Measurements from ENCODE around the gene PSD4. TPM values are rescaled to one million over a fixed set of nuclear protein-coding genes. Genes with fewer than 3 reads are reported as not detected.
A peak's percentile ranks its signal among the peaks of the same experiment; 100 is the strongest.

The PSD4 gene
- polyA plus RNA-seq, 2 donors = 18.1 to 32.6 TPM

DNA sequence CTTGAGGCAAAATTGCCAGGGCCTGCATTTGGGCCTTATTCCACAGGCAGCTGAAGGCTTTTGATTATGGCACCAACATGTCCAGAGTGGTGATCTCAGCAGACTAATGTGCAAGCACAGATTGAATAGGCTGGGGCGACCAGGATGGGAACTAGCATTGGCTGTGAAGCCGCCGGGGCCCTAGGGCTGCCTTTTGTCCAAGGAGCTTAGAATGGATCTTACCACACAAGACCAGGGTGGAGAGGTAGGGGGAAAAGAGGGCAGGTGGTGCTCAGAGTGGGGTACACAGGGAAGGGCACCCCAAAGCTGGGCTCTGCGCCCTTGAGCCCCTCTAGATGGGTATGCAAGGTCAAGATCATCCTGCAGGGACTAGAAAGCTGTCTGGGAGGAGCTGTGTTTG lies 23.1 kb downstream of the PSD4 start:
- no peak overlapping the region for H3K4me3 ChIP-seq (ENCODE audit: low read depth in 1 of 2, low read length in 2 of 2)
- no peak overlapping the region for H3K27ac ChIP-seq (ENCODE audit: low read depth in 2 of 2, low read length in 1 of 2)
- H3K4me1 ChIP-seq (ENCODE audit: control insufficient read depth in 2 of 2, insufficient read depth in 2 of 2, low read length in 1 of 2) = peaks cover 4 to 10% of the 10 kb centered on the region in 2 donors
- H3K27me3 ChIP-seq (ENCODE audit: control insufficient read depth in 1 of 2, insufficient read depth in 2 of 2, low read length in 2 of 2) = no peaks in the 10 kb centered on the region
- 94 to 95% methylated on average over 4 of the region's 4 CpGs for WGBS, 2 donors
- H3K36me3 ChIP-seq (ENCODE audit: control insufficient read depth in 2 of 2, insufficient read depth in 2 of 2, low read length in 1 of 2) = peaks cover 3 to 42% of the 10 kb centered on the region in 2 donors
- no peaks in the 10 kb centered on the region for H3K9me3 ChIP-seq (ENCODE audit: control insufficient read depth in 2 of 2, insufficient read depth in 1 of 2, low read depth in 1 of 2, low read length in 1 of 2)

DNA sequence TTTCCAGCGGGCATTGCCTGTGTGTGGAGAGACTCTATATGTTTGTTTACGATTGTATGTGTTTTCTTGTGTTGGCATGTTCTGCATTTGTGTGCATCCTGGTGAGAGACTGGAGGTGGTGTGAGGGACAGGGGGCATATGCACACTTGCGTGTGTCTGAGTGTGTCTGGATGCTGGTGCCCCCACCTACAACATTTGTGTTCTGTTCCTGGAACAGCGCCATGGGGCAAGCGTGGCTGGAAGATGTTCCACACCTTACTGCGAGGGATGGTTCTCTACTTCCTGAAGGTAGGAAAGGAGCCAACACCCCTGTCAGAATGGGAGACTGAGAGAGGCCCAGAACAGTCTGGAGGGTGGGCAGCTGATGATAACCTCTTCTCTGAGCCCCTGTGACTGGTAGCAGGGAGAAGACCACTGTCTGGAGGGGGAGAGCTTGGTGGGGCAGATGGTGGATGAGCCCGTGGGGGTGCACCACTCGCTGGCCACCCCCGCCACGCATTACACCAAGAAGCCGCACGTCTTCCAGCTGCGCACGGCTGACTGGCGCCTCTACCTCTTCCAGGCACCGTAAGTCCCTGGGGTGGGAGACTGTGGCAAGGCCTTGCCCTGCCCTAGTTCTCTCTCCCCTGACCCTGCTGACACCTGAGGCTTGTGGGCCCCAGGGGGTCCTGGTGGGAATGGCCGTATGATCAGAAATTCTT lies 23.7 kb downstream of the PSD4 start:
- no peak overlapping the region for H3K4me3 ChIP-seq (ENCODE audit: low read depth in 1 of 2, low read length in 2 of 2)
- no peak overlapping the region for H3K27ac ChIP-seq (ENCODE audit: low read depth in 2 of 2, low read length in 1 of 2)
- no peaks in the 10 kb centered on the region for H3K27me3 ChIP-seq (ENCODE audit: control insufficient read depth in 1 of 2, insufficient read depth in 2 of 2, low read length in 2 of 2)
- WGBS, 2 donors = 87 to 91% methylated on average over 17 of the region's 17 CpGs
- H3K4me1 ChIP-seq (ENCODE audit: control insufficient read depth in 2 of 2, insufficient read depth in 2 of 2, low read length in 1 of 2) = peaks cover 4 to 14% of the 10 kb centered on the region in 2 donors
- no peaks in the 10 kb centered on the region for H3K9me3 ChIP-seq (ENCODE audit: control insufficient read depth in 2 of 2, insufficient read depth in 1 of 2, low read depth in 1 of 2, low read length in 1 of 2)
- peaks cover 3 to 42% of the 10 kb centered on the region in 2 donors for H3K36me3 ChIP-seq (ENCODE audit: control insufficient read depth in 2 of 2, insufficient read depth in 2 of 2, low read length in 1 of 2)

DNA sequence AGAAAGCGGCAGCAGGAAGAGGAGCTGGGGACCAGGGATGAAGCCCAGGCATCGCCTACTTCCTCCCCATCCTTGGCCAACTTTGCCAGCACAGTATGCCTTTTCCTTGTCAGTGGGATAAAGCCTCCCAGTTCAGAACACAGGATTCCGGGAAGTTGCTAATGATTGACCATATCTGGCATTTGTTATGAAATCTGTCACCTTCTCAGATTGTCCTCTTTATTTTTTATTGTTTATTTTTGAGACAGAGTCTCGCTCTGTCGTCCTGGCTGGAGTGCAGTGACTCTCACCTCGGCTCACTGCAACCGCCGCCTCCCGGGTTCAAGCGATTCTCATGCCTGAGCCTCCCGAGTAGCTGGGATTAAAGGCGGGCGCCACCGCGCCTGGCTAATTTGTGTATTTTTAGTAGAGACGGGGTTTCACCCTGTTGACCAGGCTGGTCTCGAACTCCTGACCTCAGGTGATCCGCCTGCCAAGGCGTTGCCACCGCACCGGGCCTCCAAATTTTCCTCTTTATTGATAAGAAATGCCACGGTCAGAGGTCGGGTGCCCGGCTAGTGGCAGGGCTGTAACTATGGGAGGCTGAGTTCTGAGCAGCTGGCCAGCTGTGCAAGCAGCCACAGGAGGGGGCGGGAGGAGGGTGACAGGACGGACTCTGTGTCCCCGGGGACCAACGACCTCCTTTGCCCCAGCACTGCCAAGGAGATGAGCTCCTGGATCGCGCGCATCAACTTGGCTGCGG lies 24.4 kb downstream of the PSD4 start:
- Histone ChIP-seq H3K4me3 (ENCODE audit: low read depth in 1 of 2, low read length in 2 of 2) (peak overlapping the region; percentile 58 to 75), H3K27ac (ENCODE audit: low read depth in 2 of 2, low read length in 1 of 2) (peak overlapping the region; percentile 88 to 94), H3K4me1 (ENCODE audit: control insufficient read depth in 2 of 2, insufficient read depth in 2 of 2, low read length in 1 of 2) (peaks cover 0 to 18% of the 10 kb centered on the region in 2 donors), H3K36me3 (ENCODE audit: control insufficient read depth in 2 of 2, insufficient read depth in 2 of 2, low read length in 1 of 2) (peaks cover 3 to 38% of the 10 kb centered on the region in 2 donors), H3K27me3 (ENCODE audit: control insufficient read depth in 1 of 2, insufficient read depth in 2 of 2, low read length in 2 of 2) (no peaks in the 10 kb centered on the region), H3K9me3 (ENCODE audit: control insufficient read depth in 2 of 2, insufficient read depth in 1 of 2, low read depth in 1 of 2, low read length in 1 of 2) (no peaks in the 10 kb centered on the region)
- 50 to 57% methylated on average over 32 of the region's 32 CpGs for WGBS, 2 donors

DNA sequence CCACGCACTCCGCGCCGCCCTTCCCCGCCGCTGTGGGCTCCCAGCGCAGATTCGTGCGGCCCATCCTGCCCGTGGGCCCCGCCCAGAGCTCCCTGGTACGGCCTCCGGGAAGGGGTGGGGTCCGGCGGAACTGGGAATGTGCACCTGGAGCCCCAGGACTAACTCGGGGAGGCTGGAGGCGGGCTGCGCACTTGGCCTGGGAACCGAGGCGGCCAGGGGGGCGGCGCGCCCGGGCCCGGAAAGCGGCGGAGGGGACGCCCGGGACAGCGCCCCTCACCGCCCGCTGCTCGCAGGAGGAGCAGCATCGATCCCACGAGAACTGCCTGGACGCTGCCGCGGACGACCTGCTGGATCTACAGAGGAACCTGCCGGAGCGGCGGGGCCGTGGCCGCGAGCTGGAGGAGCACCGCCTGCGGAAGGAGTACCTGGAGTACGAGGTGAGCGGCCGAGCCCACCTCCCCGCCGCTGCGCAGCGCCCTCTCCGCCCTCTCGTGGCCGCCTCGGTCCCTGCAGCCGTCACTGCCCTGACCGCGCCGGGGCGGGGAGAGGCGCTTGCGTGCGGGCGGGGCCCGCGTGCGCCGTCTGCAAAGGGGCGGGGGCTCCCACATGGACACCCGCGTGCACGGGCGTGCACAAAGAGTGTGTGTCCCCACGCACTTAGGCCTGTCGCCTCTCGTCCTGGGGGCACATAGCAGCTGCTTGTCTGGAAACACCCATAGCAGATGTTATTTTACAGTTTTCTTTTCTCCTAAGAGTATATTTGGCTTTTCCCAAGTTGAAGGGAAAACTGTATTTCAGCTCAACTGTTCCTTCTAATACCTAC lies 25.2 kb downstream of the PSD4 start:
- peak overlapping the region; percentile 88 to 94 for H3K27ac ChIP-seq (ENCODE audit: low read depth in 2 of 2, low read length in 1 of 2)
- WGBS, 2 donors = 8 to 9% methylated on average over 64 to 79 of the region's 79 CpGs
- H3K36me3 ChIP-seq (ENCODE audit: control insufficient read depth in 2 of 2, insufficient read depth in 2 of 2, low read length in 1 of 2) = peaks cover 0 to 36% of the 10 kb centered on the region in 2 donors
- H3K4me3 ChIP-seq (ENCODE audit: low read depth in 1 of 2, low read length in 2 of 2) = peak overlapping the region; percentile 58 to 75
- no peaks in the 10 kb centered on the region for H3K27me3 ChIP-seq (ENCODE audit: control insufficient read depth in 1 of 2, insufficient read depth in 2 of 2, low read length in 2 of 2)
- peaks cover 0 to 18% of the 10 kb centered on the region in 2 donors for H3K4me1 ChIP-seq (ENCODE audit: control insufficient read depth in 2 of 2, insufficient read depth in 2 of 2, low read length in 1 of 2)
- H3K9me3 ChIP-seq (ENCODE audit: control insufficient read depth in 2 of 2, insufficient read depth in 1 of 2, low read depth in 1 of 2, low read length in 1 of 2) = no peaks in the 10 kb centered on the region

DNA sequence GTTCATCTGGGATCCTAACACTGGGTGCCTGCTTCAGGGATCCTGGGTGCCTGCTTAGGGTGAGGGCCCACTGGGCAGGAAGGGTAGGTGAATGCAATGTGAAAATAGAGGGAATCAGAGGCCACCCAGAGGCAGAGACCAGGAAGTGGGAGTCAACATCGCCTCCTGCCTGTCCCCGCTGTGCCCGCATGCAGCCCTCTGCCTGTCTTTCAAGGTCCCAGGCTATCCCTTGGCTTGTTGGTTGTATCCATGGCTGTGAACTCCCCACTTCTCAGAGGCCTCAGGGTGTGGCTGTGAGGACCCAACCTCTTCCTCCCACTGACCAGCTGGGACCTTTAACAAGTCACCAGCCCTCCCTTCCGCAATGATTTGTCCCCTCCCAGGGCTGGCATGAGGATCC lies 26.5 kb downstream of the PSD4 start:
- H3K36me3 ChIP-seq (ENCODE audit: control insufficient read depth in 2 of 2, insufficient read depth in 2 of 2, low read length in 1 of 2) = peaks cover 0 to 36% of the 10 kb centered on the region in 2 donors
- WGBS, 2 donors = 79 to 93% methylated on average over 4 of the region's 4 CpGs

DNA sequence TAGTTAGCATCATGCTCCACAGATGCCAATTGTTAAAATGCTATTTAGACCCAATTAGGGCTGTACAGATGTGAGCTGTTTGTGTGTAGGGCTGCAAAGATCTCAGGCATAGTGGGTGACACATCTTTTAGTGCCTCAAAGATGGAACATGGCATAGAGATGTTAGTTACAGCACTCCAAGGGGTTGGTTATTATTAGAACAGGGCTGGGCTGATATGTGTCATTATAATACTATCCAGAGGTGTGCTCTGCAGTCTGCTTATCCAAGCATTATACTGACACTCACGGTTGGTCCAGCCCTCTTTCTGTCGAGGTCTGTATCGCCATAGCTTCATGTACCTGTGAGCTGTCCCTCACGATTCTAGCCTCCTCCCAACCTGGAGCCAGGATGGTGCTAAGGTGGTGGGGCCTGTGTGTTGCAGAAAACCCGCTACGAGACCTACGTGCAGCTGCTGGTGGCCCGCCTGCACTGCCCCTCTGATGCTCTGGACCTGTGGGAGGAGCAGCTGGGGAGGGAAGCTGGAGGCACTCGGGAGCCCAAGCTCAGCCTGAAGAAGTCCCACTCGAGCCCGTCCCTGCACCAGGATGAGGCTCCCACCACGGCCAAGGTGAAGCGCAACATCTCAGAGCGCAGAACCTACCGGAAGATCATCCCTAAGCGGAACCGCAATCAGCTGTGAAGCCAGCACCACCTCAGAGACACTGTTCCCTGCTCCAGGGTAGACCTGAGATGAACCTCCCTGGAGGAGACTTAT lies 27.1 kb downstream of the PSD4 start:
- WGBS, 2 donors = 81 to 88% methylated on average over 17 of the region's 17 CpGs
- Histone ChIP-seq H3K4me1 (ENCODE audit: control insufficient read depth in 2 of 2, insufficient read depth in 2 of 2, low read length in 1 of 2) (peaks cover 0 to 18% of the 10 kb centered on the region in 2 donors), H3K27ac (ENCODE audit: low read depth in 2 of 2, low read length in 1 of 2) (peak overlapping the region; percentile 60 to 80)

More for the DNA sequence above, 26.5 kb downstream of the PSD4 start:
- Histone ChIP-seq H3K4me1 (ENCODE audit: control insufficient read depth in 2 of 2, insufficient read depth in 2 of 2, low read length in 1 of 2) (peaks cover 0 to 18% of the 10 kb centered on the region in 2 donors), H3K27ac (ENCODE audit: low read depth in 2 of 2, low read length in 1 of 2) (peak overlapping the region; percentile 60 to 80), H3K27me3 (ENCODE audit: control insufficient read depth in 1 of 2, insufficient read depth in 2 of 2, low read length in 2 of 2) (no peaks in the 10 kb centered on the region), H3K4me3 (ENCODE audit: low read depth in 1 of 2, low read length in 2 of 2) (no peak overlapping the region), H3K9me3 (ENCODE audit: control insufficient read depth in 2 of 2, insufficient read depth in 1 of 2, low read depth in 1 of 2, low read length in 1 of 2) (no peaks in the 10 kb centered on the region)

DNA sequence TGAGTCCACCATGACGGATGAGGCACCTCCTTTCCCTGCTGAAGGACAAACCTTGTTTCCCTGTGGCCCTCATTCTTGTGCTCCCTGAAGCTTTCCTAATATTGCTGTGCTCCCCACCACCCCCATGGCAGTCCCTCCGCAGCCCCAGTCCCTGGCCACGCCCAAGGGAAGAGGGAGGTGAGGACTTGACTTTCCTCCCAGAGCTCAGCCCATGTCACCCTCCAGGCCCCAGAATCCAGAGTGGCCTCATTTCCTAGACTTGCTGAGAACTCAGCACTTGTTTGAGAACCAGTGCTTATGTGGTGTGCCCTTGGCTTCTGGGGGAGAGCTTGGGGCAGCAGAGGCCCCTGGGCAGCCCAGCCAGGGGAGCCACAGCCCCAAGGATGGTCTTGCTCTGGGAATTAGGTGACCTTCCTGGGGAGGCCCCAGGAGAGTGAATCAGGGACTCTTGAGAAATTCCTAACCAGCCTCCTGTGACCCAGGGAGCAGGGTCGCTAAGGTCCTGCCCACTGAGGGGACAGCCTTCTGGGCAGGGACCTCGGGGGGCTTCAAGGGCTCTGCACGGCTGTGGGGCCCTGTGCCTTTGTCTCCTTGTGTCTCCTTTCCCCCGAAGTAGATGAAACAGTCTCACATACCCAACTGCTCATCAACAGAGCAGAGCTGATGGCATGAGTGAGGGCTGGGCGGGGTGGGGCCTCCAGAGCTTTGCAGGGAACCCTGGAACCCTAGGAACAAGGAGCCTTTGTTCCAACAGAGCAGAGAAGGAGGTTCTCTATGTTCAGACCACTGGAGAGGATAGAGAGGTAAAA lies 27.9 kb downstream of the PSD4 start:
- 76 to 81% methylated on average over 8 of the region's 8 CpGs for WGBS, 2 donors
- Histone ChIP-seq H3K27ac (ENCODE audit: low read depth in 2 of 2, low read length in 1 of 2) (peak overlapping the region; percentile 15 to 63), H3K4me1 (ENCODE audit: control insufficient read depth in 2 of 2, insufficient read depth in 2 of 2, low read length in 1 of 2) (peaks cover 0 to 18% of the 10 kb centered on the region in 2 donors), H3K36me3 (ENCODE audit: control insufficient read depth in 2 of 2, insufficient read depth in 2 of 2, low read length in 1 of 2) (peaks cover 0 to 25% of the 10 kb centered on the region in 2 donors), H3K4me3 (ENCODE audit: low read depth in 1 of 2, low read length in 2 of 2) (no peak overlapping the region), H3K27me3 (ENCODE audit: control insufficient read depth in 1 of 2, insufficient read depth in 2 of 2, low read length in 2 of 2) (no peaks in the 10 kb centered on the region), H3K9me3 (ENCODE audit: control insufficient read depth in 2 of 2, insufficient read depth in 1 of 2, low read depth in 1 of 2, low read length in 1 of 2) (no peaks in the 10 kb centered on the region)

More for the DNA sequence above, 27.1 kb downstream of the PSD4 start:
- Histone ChIP-seq H3K4me3 (ENCODE audit: low read depth in 1 of 2, low read length in 2 of 2) (no peak overlapping the region), H3K27me3 (ENCODE audit: control insufficient read depth in 1 of 2, insufficient read depth in 2 of 2, low read length in 2 of 2) (no peaks in the 10 kb centered on the region), H3K9me3 (ENCODE audit: control insufficient read depth in 2 of 2, insufficient read depth in 1 of 2, low read depth in 1 of 2, low read length in 1 of 2) (no peaks in the 10 kb centered on the region), H3K36me3 (ENCODE audit: control insufficient read depth in 2 of 2, insufficient read depth in 2 of 2, low read length in 1 of 2) (peaks cover 0 to 31% of the 10 kb centered on the region in 2 donors)

DNA sequence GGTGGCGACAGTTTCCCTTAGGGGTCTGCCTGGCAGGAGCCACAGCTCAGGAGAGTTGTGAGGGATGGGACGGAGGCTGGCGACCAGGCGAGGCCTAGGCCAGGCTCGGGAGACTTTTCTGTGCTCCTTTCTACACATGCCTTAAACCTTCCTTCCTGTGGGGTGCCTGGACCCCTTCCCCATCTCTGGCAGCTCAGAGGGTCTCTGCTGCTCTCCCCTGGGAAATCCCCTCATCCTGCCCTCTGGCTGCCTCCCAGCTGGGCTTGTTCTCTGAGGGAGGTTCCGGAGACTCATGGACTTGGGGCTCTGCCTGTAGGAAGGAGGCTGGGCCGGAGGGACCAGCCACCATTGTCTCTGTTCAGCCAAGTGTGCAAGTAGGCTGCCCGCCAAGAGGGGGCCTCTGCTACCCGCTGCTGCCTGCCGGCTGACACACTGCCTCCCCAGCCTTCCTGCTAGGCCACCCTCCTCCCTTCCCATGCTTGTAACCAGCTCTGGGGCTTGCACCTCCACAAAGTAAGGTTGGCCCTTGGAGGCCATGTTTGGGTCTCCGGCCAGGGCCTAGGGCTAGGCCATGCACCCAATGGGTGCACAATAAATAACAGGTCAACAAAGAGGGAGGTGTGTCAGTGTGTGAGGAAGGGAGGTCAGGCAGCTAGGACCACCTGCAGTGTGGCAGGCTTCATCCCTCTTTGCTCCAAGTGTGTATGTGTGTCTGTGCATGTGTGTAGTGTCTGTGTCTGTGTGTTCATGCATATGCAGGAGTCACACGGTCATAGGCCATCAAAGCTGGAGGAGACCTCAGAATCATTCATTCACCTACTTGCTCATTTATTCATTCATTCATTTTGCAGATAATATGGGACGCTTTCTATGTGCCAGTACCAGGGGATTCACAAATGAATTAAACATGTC lies 28.8 kb downstream of the PSD4 start:
- Histone ChIP-seq H3K4me3 (ENCODE audit: low read depth in 1 of 2, low read length in 2 of 2) (no peak overlapping the region), H3K27me3 (ENCODE audit: control insufficient read depth in 1 of 2, insufficient read depth in 2 of 2, low read length in 2 of 2) (no peaks in the 10 kb centered on the region), H3K4me1 (ENCODE audit: control insufficient read depth in 2 of 2, insufficient read depth in 2 of 2, low read length in 1 of 2) (peaks cover 0 to 18% of the 10 kb centered on the region in 2 donors), H3K36me3 (ENCODE audit: control insufficient read depth in 2 of 2, insufficient read depth in 2 of 2, low read length in 1 of 2) (peaks cover 0 to 18% of the 10 kb centered on the region in 2 donors), H3K27ac (ENCODE audit: low read depth in 2 of 2, low read length in 1 of 2) (peak overlapping the region in 1 of 2 donors; percentile 17), H3K9me3 (ENCODE audit: control insufficient read depth in 2 of 2, insufficient read depth in 1 of 2, low read depth in 1 of 2, low read length in 1 of 2) (no peaks in the 10 kb centered on the region)
- WGBS, 2 donors = 66 to 69% methylated on average over 13 of the region's 13 CpGs
